PFSK-1 (cell line): Measurements from ENCODE around the gene ZNF618.

Experiments
- FOXP2 ChIP-seq: optimal IDR thresholded peaks from 2 replicates; pipeline ENCODE3; 2011; ENCODE audit warnings: borderline replicate concordance, control low read depth, inconsistent platforms; ENCODE audit not compliant: insufficient read depth; ENCODE audit errors: extremely low read length, extremely low read depth
- POLR2AphosphoS5 ChIP-seq: IDR thresholded peaks from 2 replicates; pipeline ENCODE4 v1.6.1; 2012; ENCODE audit warnings: low read depth, mild to moderate bottlenecking, control low read depth, low read length, moderate library complexity
- REST ChIP-seq, 2 experiments: IDR thresholded peaks; 2 replicates each; pipeline versions ENCODE4 v1.6.1 to v1.8.0; 2011 to 2012; ENCODE audit warnings: low read depth in 2 of 2, low read length in 2 of 2, control low read depth in 1 of 2, inconsistent platforms in 1 of 2, mild to moderate bottlenecking in 1 of 2, moderate library complexity in 1 of 2; ENCODE audit not compliant: insufficient read depth in 1 of 2
- TAF1 ChIP-seq: IDR thresholded peaks from 2 replicates; pipeline ENCODE4 v1.6.1; 2012; ENCODE audit warnings: low read length, control low read depth, borderline replicate concordance; ENCODE audit not compliant: insufficient read depth

- no peak for TF ChIP-seq REST (IDR thresholded peaks at IDR 0.05; ENCODE audit: insufficient read depth in 1 of 2, low read depth in 2 of 2, low read length in 2 of 2)
- TF ChIP-seq POLR2AphosphoS5, result no peak
- no peak for TF ChIP-seq FOXP2
- TF ChIP-seq TAF1, result no peak
Observed at GRCh38 chr9:114047717-114048116, 171.6 kb downstream of the ZNF618 start.
